HG02943 (cell line): ENCODE data around the gene KCNK13.

ENCODE experiments used
- ATAC-seq: cut with Tn5 transposase; IDR thresholded peaks from one replicate; pipeline ENCODE4 v1.9.1; 2021; ENCODE audit warnings: mild to moderate bottlenecking, low read depth, moderate library complexity; ENCODE audit not compliant: unreplicated experiment

KCNK13 gene

GRCh38 chr14:90116444-90116843 is 54.6 kb downstream of the KCNK13 start:
- ATAC-seq: no peak

DNA sequence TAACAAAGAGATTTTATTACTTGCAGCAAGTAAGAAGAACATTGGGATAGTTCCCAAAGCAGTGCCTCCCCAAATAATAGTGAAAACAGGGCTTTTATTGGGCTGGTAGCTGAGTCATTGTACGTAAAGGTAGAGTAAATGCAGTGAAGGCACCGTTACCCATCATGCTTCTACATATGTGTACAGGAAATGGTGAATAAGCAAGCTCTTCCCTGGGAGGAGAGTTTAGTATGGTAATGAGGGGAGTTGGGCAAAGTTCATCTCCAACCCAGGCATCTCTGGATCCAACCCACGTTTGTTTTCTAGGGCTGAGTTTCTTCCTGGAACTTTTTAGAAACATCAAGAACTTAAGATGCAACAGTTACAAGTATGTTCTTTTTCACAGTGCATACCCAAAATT is 56.2 kb downstream of the KCNK13 start:
- no peak for ATAC-seq

DNA sequence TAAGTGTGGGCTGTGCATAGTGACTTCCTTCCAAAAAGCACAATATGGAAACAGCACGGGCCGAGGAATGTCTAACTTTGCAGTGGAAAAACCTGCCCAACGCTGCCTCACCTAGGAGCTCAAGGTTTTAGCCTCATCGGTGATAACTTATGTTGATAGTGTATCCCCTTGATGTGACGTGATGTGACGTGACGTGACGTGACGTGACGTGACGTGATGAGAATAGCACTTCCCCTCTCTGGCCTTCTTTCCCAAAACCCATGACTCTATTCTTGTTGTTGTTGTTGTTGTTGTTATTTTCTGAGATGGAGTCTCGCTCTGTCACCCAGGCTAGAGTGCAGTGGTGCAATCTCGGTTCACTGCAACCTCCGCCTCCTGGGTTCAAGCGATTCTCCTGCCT is 64.5 kb downstream of the KCNK13 start:
- ATAC-seq: no peak

DNA sequence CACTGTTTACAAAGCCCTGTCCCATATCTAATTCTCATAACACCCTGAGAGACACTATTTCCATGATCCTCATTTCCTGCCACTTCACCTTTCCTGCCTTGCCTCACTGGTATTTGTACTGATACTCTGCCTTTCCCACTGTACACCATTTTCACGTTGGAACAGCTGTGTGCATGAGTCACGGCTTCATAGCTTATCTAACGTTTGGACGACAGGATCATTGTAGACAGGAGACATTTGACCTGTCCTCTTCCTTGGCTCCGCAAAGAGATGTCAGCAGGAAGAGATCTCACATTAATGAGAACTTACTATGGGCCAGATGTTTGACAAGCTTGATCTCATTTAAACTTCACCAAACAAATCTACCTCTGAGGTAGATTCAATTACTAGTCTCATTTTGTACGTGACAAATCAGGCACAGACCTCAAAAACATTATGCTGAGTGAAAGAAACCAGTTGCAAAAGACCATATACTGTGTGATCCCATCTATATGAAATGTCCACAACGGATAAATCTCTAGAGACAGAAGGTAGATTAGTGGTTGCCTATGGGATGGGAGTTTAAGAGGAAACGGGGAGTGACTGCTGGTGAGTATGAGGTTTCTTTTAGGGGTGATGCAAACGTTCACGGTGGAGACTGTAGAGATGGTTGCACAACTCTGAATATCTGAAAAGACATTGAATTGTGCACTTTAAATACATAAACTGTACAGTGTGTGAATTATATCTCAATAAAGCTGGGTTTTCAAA is 71.2 kb downstream of the KCNK13 start:
- no peak for ATAC-seq

- ATAC-seq: no peak
Observed at GRCh38 chr14:90136904-90137303, 75.1 kb downstream of the KCNK13 start.

GRCh38 chr14:90137807-90138206 is 76.0 kb downstream of the KCNK13 start:
- no peak for ATAC-seq

DNA sequence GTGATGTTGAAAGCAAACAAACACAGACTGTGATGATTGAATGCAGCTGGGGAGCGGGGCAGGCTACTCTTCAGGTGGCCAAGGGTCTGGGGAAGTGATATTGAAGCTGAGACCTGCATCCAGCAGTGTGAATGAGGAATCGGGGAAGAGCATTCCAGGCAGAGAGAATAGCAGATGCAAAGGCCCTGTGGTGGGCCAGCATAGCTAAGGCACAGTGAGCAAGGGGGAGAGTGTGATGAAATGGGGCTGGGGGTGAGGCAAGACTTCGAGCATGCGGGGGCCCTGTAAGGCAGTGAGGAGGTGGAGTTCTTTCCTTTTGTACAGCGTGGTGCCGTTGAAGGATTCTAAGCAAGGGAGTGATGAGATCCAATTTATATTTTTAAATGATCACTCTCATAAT is 77.4 kb downstream of the KCNK13 start:
- no peak for ATAC-seq

DNA sequence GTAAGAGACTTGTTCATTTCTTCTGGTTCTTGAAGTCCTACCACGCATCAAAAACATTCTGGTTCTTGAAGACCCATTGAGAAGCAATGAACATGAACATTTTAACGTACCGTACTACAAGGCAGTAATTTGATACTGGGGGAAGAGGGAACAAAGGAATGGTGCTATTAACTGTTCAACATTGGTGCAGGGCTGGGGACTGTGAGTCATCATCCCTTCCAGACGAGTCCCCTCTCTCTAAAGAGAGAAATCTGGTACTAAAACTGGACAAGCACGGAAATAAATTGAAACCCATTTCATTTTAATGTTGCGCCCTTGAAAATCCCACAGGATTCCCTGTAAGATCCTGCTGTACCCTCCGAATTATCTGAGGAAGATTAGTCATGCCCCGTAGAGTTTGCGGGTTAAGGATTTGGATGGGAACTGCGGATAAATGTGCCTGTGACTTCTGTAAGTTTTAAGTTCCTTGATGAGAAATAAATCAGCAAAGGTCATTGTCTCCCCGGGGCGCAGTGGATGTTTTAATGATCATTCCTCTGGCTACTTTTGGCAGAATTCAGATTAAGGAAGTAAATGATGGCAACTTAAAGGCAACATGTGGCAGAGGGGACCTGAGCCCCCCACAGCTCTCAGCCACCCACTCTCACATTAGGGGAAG is 78.6 kb downstream of the KCNK13 start:
- no peak for ATAC-seq

DNA sequence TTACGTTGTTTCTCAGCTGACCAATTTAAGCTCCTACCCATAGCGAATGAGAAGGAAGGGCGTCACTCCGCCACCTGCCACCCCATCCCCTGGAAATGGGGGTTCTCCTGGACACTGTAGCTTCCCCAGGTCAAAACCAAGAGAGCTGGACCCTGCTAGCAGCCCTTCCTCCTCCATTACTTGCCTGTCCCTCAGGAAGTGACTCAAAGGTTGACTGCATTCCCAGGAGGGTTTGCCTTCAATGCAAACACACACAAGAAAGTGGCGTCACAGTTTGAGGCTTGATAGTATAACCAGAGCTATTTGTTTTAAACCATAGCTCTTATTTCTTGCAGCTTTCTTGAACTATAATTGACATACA is 79.1 kb downstream of the KCNK13 start:
- ATAC-seq: no peak

DNA sequence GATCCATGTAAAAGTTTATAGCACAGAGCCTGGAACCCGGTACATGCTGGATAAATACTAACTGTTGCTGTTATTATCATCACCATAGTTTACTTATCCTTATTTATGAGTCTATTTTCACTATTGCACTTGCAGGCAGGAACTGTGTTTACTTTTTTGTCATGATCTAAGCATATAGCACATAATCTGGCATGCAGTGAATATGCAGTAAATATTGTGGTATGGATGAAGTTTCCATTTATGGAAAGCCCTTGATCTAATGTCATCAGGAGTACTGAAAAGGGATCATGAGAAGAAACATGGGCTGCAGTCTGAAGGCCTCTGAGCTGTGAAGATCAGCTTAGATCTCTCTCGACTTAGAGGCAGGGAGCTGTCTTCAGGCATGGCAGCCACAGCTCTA is 91.6 kb downstream of the KCNK13 start:
- no peak for ATAC-seq

DNA sequence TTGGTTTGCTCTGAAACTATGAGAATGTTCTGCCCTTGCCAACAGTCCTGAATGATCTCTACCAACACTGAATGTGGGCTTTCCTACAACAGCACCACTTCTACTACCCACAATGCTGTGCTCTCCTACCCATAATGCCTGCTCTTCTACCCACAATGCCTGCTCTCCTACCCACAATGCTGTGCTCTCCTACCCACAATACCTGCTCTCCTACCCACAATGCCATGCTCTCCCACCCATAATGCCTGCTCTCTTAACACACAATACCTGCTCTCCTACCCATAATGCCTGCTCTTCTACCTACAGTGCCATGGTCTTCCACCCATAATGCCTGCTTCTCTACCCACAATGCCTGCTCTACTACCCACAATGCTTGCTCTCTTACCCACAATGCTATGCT is 92.3 kb downstream of the KCNK13 start:
- ATAC-seq: no peak

DNA sequence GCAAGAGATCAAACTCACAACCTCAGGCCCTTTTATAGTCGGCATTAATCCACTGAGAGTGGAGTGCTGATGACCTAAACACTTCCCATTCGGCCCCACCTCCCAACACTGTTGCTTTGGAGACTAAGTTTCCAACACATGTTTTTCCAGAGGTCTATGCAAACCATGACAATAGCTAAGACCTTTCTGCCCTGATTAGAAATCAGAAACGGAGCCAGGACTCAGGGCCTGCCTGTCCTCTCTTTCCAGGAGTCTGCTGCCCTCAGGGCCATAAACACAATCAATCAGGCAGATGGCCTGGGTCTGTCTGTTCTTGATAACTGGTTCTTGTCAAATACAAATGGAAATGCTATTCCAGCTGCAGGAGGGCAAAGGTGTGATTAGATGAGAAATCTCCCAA is 97.4 kb downstream of the KCNK13 start:
- no peak for ATAC-seq

DNA sequence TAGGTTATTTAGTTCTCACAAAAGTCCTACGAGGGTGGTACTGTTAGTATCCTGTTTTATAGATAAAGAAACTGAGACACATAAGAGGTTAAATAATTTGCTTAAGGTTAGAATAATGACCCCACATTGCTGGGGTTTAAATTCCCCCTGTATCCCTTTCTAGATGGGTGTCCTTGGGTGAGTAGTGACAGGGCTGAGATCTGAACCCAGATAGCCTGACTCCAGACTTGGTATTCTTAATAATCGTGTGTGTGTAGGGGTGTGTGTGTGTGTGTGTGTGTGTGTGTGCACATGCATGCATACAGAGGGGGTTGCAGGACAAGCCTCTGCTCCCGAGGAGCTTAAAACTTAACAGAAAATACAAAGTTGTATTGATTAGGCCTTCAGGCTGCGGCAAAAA is 97.9 kb downstream of the KCNK13 start:
- no peak for ATAC-seq

DNA sequence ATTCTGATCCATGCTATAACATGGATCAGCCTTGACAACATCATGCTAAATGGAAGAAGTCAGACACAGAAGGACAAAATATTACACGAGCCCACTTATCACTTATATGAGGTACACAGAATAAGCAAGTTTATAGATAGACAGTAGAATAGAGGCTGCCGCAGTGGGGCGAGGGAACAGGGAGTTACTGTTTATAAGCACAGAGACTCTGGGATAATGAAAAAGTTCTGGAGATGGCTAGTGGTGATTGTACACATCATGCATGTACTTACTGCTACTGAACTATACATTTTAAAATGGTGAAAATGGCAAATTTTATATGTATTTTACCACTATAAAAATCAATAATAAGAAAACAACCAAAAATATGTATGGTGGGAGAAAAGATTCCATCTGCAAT is 99.3 kb downstream of the KCNK13 start:
- no peak for ATAC-seq

GRCh38 chr14:90168425-90169105 is 106.8 kb downstream of the KCNK13 start:
- ATAC-seq: no peak

GRCh38 chr14:90175631-90176030 is 113.8 kb downstream of the KCNK13 start:
- no peak for ATAC-seq

- no peak for ATAC-seq
Observed at GRCh38 chr14:90177539-90178189, 115.9 kb downstream of the KCNK13 start.

DNA sequence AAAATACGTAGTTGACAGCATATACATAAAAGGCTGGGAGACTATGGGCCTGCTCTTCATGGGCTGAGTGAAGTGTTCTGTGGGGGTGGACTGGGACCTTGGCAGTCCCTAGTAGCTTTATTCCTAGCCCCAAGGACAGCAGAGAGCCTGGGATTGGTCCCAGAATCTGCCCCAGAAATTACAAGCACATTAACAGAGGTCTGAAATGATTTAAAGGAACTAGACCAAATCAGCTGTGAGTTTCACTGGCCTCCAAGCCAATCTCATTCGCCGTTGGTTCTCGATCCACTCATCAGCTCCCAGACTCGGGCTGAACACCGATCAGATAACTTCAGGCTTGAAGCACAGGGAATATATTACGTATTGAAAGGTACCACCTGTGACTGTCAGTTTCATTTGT is 117.6 kb downstream of the KCNK13 start:
- no peak for ATAC-seq

DNA sequence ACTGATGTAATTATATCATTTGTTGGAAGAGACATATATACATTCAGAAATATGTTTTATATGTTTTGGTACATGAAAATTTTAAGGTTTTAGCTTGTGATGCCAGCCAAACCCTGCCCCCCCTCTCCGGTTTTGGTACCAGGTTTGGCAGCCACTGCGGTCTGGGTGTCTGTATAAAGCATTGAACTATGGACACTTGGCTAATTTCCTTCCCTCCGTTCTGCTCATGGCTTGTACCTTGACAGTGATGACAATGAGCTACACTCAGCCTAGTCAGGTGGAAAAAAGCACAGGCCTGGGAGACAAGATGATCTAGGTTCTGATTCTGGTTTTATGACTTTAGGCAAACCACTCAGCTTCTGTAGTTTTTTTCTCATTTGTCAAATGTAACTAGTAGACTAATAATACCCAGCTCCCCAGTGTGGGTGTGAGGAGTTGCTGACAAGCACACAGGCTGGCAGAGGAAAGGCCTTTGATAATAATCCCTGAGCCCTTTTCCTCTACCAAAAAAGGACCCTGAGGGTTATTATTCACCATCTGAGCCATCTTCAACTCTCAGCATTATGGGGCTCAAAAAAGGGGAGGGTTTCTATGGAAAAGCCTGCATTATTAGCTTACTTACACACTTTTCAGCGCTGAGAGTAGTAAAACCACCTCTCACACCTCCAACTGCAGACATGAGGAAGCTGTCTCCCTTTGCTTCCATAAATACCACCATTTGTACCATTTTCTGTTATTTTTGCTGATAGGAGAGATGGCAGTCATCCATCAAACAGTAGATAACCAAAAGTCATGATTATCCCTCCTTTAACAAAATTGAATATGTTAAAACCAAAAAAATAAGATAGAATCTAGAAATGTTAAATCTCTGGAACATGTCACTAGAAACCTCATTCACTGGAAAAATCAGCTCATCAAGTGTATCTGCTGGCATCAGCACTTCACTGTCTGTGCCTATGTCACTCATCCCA is 118.3 kb downstream of the KCNK13 start:
- ATAC-seq: no peak

DNA sequence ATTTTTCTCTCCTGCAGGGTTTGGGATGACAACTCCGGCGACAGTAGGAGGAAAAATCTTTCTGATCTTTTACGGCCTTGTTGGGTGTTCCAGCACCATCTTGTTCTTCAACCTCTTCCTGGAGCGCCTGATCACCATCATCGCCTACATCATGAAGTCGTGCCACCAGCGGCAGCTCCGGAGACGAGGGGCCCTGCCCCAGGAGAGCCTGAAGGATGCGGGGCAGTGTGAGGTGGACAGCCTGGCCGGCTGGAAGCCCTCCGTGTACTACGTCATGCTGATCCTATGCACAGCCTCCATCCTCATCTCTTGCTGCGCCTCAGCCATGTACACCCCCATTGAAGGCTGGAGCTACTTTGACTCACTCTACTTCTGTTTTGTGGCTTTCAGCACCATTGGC is 122.3 kb downstream of the KCNK13 start:
- no peak for ATAC-seq
